ENCODE measurements around the gene SORCS2. TPM values are rescaled to one million over a fixed set of nuclear protein-coding genes. Genes with fewer than 3 reads are reported as not detected.

Gene SORCS2
- total and polyA plus RNA-seq, 2 of the 4 experiments (the other 2 are of a cell fraction): 0.36 to 0.62 TPM

GRCh38 chr4:7466215-7466614 lies 273.9 kb downstream of the SORCS2 start:
- Histone ChIP-seq H2BK20ac (ENCODE audit: low read depth, low read length) (no peak overlapping the region), H2AFZ (replicated peaks; ENCODE audit: low read length, poor library complexity) (no peak overlapping the region), H2BK5ac (ENCODE audit: low read depth, low read length, poor library complexity, severe bottlenecking) (no peak overlapping the region), H2BK15ac (ENCODE audit: low read depth, low read length) (no peak overlapping the region), H3K27me3 (ENCODE audit: control insufficient read depth, insufficient read depth, low read length) (peaks cover 35% of the 10 kb centered on the region), H3K9me3 (ENCODE audit: control insufficient read depth, insufficient read depth, low read length) (peaks cover 4% of the 10 kb centered on the region; the same call in 1 of the 2 replicates), H3K9me1 (ENCODE audit: insufficient read depth, low read length) (no peaks in the 10 kb centered on the region), H3K79me1 (ENCODE audit: low read depth in 1 of 2, low read length in 2 of 2) (no peaks in the 10 kb centered on the region), H4K5ac (ENCODE audit: low read depth, low read length) (no peak overlapping the region), H4K20me1 (ENCODE audit: insufficient read depth, low read length) (no peaks in the 10 kb centered on the region), H3K4me2 (ENCODE audit: low read depth, low read length) (no peak overlapping the region), H3K4me1 (ENCODE audit: control insufficient read depth, insufficient read depth, low read length) (no peaks in the 10 kb centered on the region), H2AK5ac (ENCODE audit: low read depth, low read length) (no peak overlapping the region), H4K91ac (ENCODE audit: insufficient read depth, low read depth, low read length) (no peak overlapping the region), H4K8ac (ENCODE audit: low read depth in 2 of 2, low read length in 2 of 2) (no peak overlapping the region), H3K56ac (ENCODE audit: extremely low read depth, insufficient read depth, low read length) (no peak overlapping the region), H3K4ac (ENCODE audit: low read depth, low read length) (no peak overlapping the region), H3K23ac (ENCODE audit: low read depth, low read length) (no peak overlapping the region), H2AK9ac (replicated peaks; ENCODE audit: low read depth, low read length, poor library complexity) (no peak overlapping the region), H3K27ac (ENCODE audit: insufficient read depth, low read length) (no peak overlapping the region), H3K9ac (ENCODE audit: low read depth, low read length) (no peak overlapping the region), H3K4me3 (ENCODE audit: insufficient read depth, low read depth, low read length) (no peak overlapping the region), H3K18ac (ENCODE audit: low read depth, low read length) (no peak overlapping the region), H2BK120ac (ENCODE audit: low read depth, low read length) (no peak overlapping the region), H3K14ac (replicated peaks; ENCODE audit: low read depth, low read length) (no peak overlapping the region), H3K36me3 (ENCODE audit: control insufficient read depth, insufficient read depth, low read length) (no peaks in the 10 kb centered on the region)
- no TSS peak for BruUV-seq (replicated peaks)
- no peak for DNase-seq
- no peak for ATAC-seq (ENCODE audit: low read depth)
- intact Hi-C loops (cut with micrococcal nuclease) (no loop called here), in situ Hi-C loops (cut with MboI; ENCODE audit: low sequenced_read_pairs) (no loop called here), dilution Hi-C loops (cut with HindIII; ENCODE audit: low sequenced_read_pairs, unreplicated experiment) (no loop called here)
- POLR2A ChIA-PET (ENCODE audit: unreplicated experiment): no interaction called here
- WGBS, 2 experiments (ENCODE audit: extremely low coverage in 2 of 2, insufficient read length in 1 of 2): no CpG with 5 or more reads among the region's 8 CpGs
- TF ChIP-seq FOS (IDR thresholded peaks at IDR 0.05; ENCODE audit: low read depth, low read length) (no peak), MXI1 (IDR thresholded peaks at IDR 0.05; ENCODE audit: borderline replicate concordance, low read depth, low read length) (no peak), MAFK (IDR thresholded peaks at IDR 0.05; ENCODE audit: low read depth, low read length) (no peak), CEBPB (IDR thresholded peaks at IDR 0.05; ENCODE audit: low read depth, low read length) (no peak), BHLHE40 (IDR thresholded peaks at IDR 0.05; ENCODE audit: low read depth, low read length) (no peak), NFE2L2 (IDR thresholded peaks at IDR 0.05; ENCODE audit: low read depth, low read length) (no peak), RAD21 (IDR thresholded peaks at IDR 0.05; ENCODE audit: low read length) (no peak), USF2 (IDR thresholded peaks at IDR 0.05; ENCODE audit: low read depth, low read length) (no peak), CTCF (conservative IDR thresholded peaks at IDR 0.05; ENCODE audit: low read depth, low read length) (no peak), RFX5 (IDR thresholded peaks at IDR 0.05; ENCODE audit: low read depth, low read length) (no peak), SMC3 (IDR thresholded peaks at IDR 0.05; ENCODE audit: low read depth, low read length) (no peak), MAZ (IDR thresholded peaks at IDR 0.05; ENCODE audit: borderline replicate concordance, low read depth, low read length) (no peak), ELK1 (IDR thresholded peaks at IDR 0.05; ENCODE audit: borderline replicate concordance, low read depth, low read length) (no peak)
- CTCF ChIA-PET: no interaction called here
